SIG-M5 (cell line): ENCODE results near the gene SMG1.
"Not testable (repeated sequence)": the region's sequence is repeated elsewhere in the genome, so short reads cannot be mapped to it uniquely, and the experiment has no call there.

ENCODE experiments used
- DNase-seq: peaks from one replicate; lab custom pipeline; 2025; lab: John Stamatoyannopoulos, UW

Gene SMG1

DNA sequence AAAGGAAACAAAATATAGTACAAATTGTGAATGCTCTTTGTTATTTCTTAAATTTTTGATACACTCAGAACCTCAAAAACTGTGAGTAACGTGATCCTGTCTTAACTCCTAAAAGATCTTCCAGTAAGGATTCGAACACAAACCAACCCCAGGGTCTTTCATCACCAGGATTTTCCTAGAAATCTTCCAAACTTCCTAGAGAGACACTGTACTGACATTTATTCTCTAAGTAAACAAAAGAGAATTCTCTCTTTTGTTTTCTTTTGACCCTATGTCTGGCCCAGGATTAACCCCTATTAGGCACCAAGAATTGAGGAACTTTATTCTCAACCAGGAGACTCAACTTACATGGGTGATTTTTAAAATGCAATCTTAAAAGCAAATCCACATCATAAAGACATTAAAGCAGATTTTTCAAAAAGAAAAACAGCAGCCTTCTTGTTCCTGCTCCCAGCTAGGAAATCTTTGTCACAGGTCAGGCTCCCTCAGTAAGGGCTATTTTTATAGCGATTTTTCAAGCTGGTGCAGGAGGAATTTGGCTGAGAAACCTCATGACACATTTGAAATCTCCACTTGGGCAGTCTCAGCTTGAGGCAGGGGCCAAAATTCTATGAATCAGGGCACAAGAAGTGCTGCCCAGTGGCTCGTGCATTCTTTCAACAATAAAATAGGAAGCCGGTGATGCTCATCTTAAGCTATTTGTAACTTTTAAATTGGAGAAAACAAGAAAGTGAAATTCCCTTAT, 6.2 kb upstream of the SMG1 start:
- no peak for DNase-seq

DNA sequence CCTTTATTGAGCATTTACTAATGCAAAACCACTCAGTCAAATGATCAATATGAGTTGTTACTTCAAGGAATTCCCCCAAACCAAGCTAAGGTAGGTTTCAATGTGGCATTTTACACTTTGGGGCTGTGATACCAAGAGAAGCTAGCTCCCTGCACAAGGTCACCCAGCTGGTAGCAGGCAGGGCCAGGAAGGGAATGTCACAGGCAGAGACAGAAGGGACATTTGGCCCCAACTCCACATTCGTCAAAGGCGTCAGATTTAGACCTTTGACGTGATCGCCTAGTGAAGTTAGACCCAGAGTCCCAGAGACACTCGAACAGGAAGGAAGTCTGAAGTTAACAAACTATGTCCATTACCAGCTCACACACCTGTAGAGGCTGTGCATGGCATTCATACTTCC, 5.5 kb upstream of the SMG1 start:
- DNase-seq: no peak

DNA sequence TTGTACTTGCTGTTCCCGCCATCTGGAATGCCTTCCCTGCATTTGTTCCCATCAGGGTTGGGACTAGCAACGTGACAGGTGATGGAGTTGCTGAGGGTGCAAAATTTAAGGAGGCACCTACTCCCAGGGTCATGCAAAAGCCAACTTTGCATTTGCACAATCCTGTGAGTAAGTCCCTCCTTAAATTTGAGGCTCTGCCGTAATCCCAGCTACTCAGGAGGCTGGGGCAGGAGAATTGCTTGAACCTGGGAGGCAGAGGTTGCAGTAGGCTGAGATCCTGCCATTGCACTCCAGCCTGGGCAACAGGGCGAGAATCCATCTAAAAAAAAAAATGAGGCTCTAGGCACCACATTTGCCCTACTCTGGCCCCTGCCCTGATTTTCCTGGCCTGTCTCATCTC, 3.9 kb upstream of the SMG1 start:
- DNase-seq: not testable (repeated sequence)

DNA sequence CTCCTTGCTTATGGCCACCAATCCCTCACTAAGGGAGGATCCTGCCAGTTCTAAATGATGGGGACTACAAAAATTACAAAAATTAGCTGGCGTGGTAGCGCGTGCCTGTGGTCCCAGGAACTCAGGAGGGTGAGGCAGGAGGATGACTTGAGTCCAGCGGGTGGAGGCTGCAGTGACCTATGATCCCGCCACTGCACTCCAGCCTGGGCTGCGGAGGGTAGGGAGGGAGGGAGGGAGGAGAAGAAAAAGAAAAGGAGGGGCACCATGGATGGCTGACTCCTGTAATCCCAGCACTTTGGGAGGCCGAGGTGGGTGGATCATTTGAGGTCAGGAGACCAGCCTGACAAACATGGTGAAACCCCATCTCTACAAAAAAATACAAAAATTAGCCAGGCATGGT, 1.9 kb upstream of the SMG1 start:
- DNase-seq: not testable (repeated sequence)

DNA sequence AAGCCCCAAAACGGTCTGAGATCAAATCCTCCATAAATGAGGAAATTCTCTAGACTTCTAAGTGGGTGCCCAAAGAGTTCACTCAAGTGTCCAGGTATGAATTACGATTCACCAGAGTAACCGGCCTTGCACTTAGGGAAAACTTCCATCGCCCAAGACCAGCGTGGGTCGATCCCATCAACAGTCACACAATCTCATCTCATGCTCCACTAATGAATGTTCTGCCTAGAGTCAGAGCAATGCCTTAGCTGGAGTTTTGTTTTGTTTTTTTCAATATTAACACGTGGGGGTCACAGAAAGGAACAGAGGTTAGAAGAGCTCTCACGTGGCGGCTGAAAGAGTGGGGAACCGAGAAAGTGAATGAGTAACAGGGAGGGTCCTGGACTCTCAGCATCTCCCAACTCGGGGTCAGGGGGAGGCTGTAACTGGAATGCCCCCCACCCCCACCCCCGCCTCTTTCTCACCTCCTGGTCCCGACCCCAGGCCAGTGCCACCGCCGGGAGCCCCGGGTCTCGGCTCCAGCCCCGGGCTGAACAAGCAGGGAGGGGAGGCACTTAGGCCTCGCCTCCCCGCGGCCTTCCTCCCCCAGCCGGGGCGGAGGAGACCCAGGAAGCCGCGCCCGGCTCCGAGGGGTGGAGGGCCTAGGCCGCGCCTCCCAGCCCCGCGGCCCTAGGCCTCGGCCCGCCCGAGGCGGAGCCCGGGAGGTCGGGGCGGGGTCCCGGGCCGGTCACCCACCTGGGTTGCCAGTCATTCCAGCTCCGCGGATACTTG, 808 bp downstream of the SMG1 start:
- not testable (repeated sequence) for DNase-seq

DNA sequence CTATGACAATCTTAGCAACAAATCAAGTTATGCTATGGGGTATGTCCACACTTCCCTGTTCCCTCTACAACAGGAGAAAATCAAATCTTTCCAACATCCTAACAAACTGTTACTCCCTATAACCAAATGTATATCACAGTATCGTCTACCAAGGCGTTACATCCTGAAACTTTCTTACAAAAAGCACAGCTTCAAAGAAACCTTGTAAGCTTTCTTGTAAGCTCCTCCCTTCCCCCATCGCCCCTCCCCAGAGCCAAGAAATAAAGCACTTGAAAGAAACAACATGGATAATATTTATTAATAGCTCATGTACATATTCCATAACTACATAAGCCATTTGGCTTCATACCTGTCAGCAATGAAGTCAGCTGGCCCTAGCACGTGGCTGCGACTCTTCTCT, 2.3 kb downstream of the SMG1 start:
- not testable (repeated sequence) for DNase-seq

DNA sequence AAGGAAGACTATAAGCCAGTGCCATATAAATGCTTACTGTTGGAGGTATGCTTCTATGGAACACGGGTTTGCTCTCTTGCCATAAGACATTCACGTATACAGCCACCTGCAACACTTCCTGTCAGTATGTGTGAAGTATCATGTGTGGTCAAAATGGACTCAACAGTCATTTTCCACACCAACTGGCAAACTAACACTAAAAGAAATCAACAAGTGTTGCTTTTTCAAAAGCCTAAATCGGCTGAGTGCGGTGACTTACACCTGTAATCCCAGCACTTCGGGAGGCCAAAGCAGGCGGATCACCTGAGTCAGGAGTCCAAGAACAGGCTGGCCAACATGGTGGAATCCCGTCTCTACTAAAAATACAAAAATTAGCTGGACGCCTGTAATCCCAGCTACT, 3.1 kb downstream of the SMG1 start:
- not testable (repeated sequence) for DNase-seq

DNA sequence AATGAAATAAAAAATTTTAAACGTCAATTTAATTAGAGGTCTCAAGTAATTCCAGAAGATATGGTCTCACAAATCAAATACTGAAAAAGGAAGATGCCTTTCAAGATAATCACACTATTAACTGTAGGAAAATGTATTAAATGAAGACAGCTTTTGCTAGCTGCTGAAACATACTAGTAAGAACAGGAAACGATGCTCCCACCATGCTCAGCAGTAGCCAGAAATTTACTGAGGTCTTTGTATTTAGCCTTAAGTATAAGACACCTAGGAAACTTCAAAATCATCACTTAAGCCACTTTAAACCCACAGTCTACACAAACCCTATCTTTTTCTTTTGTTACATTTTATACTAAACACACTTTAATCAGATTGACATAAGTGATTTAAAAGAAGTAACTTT, 16.6 kb downstream of the SMG1 start:
- not testable (repeated sequence) for DNase-seq

DNA sequence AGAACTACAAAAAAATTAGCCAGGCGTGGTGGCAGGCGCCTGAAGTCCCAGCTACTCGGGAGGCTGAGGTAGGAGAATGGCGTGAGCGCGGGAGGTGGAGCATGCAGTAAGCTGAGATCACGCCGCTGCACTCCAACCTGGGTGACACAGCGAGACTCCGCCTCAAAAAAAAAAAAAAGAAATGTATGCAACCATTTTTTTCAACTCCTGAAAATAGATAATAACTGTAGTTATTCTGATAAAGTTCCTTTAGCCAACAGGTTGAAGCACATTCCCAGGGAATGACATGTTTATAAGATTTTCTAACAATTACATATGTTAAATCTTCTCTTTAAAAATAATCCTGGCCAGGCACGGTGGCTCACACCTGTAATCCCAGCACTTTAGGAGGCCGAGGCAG, 17.5 kb downstream of the SMG1 start:
- DNase-seq: not testable (repeated sequence)

DNA sequence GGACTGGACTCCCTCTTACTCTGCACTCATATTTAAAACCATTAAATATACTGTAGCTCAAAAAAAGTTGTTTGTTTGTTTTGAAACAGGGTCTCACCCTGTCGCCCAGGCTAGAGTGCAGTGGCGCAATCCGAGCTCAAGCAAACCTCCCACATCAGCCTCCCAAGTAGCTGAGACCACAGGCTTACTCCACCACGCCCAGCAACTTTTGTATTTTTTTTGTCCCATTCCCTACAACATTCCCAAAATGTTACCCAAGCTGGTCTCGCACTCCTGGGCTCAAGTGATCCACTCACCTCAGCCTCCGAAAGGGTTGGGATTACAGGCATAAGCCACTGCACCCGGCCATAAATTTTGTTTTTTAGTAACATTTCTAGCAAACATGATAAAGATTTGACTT, 23.4 kb downstream of the SMG1 start:
- not testable (repeated sequence) for DNase-seq

DNA sequence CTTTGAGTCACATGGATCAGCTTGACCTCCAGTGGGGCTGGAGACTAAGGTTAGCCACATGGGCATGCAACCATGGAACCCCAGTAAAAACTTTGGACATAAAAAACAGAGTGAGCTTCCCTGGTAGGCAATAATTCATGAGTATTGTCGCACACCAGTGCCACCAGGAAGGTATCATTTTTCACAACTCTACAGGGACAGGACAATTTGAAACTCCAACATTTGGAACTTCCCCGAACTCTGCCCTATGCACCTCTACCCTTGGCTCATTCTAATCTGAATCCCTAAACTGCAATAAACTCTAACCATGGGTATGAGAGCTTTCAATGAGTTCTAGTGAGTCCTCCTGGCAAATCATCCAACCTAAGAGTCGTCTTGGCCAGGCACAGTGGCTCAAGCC, 24.2 kb downstream of the SMG1 start:
- not testable (repeated sequence) for DNase-seq

DNA sequence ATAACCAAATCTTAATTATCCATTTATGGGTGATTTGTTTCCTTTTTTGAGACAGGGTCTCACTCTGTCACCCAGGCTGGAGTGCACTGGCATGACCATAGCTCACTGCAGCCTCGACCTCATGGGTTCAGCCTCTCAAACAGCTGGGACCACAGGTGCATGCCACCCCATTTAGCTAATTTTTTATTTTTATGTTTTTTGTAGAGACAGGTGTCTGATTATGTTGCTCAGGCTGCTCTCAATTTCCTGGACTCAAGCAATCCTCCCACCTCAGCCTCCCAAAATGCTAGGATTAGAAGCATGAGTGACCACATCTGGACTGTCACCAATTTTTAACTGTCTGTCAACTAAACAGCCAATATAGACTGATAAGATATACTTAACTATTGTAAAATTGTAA, 25.0 kb downstream of the SMG1 start:
- not testable (repeated sequence) for DNase-seq

DNA sequence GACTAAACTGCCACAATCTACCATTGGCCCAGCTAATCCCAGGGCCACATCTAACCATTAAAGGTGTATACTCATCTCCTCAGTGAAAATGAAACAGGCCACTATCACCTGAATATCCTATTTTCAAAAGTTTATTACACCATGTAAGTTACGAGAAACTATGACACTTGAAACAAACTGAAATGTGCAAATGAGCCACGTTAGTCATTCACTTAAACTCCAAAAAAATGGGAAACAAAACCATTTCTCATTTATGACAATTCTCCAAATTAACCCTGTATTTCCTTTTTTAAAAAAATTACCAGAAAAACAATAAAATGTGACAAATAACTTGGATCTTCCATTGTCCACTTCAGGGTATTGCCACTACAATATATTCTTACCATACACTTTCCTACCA, 41.8 kb downstream of the SMG1 start:
- DNase-seq: not testable (repeated sequence)

DNA sequence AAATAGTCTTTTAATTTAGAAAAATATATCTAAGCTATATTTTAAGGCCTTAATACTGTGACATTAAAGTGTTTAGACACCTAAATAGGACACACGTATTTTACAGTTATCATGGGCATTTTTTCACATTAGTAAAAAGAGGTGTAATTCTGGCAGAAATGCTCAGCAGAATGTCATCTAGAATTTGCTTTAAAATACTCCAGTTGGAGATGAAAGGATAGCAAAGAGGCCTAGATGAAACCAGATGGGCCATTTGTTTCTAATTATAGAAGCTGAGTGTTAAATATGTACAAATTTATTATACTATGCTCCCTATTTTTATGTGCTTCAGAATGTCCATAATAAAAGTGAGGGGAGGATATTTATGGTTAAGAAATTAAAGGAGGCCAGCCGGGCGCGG, 48.5 kb downstream of the SMG1 start:
- DNase-seq: not testable (repeated sequence)

DNA sequence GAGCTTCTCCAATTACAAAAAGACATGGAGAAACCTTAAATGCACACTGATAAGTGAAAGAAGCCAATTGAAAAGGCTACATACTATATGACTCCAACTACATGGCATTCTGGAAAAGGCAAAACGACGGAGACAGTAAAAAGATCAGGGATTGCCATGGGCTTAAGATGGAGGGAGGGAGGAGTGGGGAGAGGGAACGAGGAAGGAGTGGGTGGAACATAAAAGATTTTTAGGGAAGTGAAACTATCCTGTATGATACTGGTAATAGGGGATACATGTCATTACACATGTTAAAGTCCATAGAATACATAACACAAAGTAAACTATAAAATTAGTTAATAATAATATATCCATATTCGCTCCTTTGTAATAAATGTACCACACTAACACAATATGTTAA, 48.9 kb downstream of the SMG1 start:
- not testable (repeated sequence) for DNase-seq

DNA sequence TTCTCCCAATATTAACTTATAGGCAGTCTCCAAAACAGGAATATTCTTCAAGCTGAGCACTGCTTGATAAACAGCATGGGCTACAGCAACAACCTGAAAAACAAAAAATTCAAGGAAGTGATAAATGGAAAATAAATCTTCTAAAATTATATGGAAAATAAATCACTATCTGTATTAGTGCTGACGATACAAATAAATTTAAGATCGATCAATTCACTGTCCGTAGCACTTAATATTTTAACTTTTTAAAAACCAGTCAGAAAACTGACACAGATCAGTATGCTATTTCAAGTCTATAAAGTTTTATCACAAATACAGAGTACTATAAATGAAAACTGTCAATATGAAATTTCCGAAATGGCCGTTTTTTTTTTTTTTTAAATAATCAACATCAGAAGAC, 49.9 kb downstream of the SMG1 start:
- DNase-seq: not testable (repeated sequence)

DNA sequence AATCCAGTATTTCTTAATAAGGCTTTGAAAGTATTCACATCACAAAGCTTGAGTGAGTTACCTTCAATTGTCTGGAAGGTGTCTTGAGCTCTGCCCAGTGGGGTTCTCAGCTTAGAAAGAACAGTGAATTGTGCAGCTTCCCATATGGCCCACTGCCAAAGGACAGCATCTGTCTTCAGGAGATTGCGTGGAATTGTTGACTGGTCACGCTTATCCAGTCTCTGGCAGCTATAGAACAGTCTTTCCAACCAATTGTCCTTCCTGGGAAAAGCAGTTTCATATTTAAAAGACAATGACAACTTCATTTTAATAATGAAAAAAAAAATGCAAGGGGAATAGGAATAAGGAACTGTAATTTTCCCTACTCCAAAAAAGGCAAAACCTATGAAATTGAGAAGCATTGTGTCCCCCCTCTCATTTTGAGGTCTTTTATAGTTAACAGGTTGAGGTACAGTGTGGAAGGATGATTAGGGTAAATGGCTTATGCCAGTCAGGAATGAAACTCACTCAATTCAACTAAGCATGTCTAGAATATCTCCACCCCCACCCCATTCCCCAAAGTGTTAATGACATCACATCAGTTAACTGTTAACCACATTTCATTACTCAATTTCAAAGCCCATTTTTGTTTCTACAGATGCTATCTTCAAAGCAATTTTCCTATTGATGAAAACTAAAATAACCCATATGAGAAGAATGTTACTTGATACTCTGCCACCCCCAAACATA, 57.0 kb downstream of the SMG1 start:
- DNase-seq: not testable (repeated sequence)

DNA sequence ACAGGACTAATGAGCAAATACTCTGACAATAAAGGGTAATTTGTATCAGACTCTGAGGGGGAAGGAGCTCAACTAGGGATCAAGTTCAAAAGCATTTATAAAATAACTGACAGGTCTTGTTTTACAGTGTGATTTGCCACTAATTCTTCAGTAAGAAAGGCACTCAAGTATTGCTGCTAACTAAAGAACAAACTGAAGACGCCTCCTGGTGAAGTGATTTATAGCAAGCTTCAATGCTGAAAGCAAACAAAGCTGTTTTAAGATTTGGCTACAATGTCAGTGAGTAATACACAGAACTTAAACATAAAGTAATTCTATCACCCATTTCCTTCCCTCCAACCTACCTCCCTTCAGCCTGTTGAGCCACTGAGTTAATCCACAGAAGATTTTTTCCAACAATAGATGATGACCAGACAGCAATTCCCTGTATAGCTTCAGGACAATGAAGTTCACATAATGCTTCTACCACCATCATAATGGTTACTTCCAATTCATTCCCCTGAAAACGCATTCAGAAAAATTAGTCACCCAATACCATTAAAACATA, 59.9 kb downstream of the SMG1 start:
- not testable (repeated sequence) for DNase-seq

DNA sequence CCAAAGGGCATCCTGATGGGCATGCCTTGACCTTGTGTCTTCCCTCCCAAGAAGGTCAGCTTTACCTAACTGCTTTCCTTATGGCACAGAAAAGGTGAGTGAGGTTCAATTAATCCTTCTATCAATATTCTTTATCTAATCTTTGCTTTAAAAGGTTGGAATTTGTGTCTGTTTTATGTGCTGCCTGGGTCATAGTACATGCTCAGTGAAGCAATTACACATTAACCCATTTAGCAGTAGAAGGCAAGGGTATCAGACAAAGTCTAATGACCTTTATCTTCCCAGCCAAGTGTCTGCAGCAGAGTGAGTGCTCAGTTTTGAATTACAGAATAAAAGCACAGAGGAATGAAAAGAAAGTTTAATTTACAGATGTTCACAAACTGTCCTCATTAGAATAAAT, 63.3 kb downstream of the SMG1 start:
- DNase-seq: not testable (repeated sequence)

DNA sequence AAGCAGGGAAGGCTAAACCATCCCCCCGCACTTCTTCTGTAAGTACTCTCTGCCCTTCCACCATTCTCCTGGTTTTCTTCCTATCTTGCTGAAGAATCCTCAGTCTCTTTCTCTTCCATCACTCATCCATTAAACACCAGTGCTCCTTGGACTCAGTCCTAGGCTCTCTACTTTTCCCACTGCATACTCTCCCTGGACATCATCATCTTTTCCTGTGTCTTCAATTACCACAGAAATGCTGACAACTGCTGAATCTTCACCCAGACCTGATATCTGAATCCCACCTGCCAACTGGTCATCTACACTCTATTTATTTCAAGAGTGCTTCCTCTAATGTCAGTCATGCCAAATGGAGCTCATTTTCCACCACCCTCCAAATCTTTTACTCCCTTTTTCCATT, 71.0 kb downstream of the SMG1 start:
- no peak for DNase-seq

DNA sequence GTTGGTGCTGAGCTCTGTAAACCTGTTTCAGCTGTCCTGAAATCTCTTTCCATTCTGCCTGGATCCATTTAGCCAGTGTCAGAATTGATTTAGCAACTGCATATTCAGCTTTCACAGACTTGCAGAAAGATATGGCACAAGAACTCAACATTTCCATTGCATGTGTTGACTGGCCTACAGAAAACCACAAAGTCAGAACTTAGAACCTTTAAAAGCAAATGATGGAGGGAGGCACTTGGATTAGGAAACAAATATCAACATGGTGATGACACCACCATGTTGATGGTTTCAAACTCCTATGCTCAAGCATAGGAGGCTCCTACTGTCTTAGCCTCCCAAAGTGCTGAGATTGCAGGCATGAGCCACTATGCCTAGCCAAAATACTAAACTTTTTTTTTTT, 72.5 kb downstream of the SMG1 start:
- DNase-seq: no peak

DNA sequence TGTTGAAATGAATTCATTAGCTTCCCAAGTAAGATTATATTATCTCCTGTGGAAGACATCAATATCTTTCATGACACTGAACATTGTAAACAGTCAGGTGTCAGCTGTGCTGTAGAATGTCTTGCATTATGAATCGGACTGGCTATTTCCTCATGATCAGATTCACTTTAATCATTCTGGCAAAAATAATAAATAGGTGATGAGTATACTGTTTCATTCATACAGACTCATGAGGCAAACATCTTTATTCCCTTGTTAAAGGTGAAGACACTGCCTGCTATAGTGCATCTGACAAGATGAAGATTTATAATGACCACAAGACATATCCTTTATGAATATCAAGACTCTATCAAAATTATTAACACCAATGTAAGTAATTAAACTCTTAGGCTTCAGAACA, 73.6 kb downstream of the SMG1 start:
- no peak for DNase-seq

DNA sequence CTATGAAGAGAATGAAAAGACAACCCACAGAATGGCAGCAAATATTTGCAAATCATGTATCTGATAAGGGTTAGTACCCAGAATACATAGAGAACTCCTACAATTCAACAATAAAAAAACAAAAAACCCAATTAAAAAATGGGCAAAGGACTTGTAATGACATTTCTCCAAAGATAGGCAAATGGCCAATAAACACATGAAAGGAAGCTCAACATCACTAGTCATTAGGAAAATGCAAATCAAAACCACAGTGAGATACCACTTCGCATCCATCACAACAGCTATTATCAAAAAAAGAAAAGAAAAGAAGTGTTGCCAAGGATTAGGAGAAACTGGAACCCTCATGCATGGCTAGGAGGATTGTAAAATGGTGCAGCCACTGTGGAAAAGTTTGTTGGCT, 79.8 kb downstream of the SMG1 start:
- no peak for DNase-seq
